IMR-90 (cell line): ENCODE measurements around the gene RNF133. TPM values are rescaled to one million over a fixed set of nuclear protein-coding genes. Genes with fewer than 3 reads are reported as not detected.

ENCODE experiments used
- ATAC-seq: fragments of 200-7000 bp; cut with Tn5 transposase; 2 replicates; pipeline ENCODE4 v1.9.1; 2020; ENCODE audit warnings: low read depth, mild to moderate bottlenecking, moderate library complexity
- BruUV-seq: library from RNA; stranded (reverse); fragments of 400-500 nt; replicated peaks from 2 replicates; lab custom pipeline; 2021; lab: Mats Ljungman, UMichigan
- CTCF ChIA-PET: fragments of 300-600 bp; formaldehyde crosslinking; extraction: SDS; loops from one replicate; lab custom pipeline; 2021; ENCODE audit warnings: antibody characterized with exemption; lab: Yijun Ruan, JAX
- POLR2A ChIA-PET: fragments of 300-600 bp; sonication (Branson Sonifier 250); formaldehyde crosslinking; loops from one replicate; lab custom pipeline; 2022; ENCODE audit warnings: antibody characterized with exemption; ENCODE audit not compliant: unreplicated experiment; lab: Charles Lee
- DNase-seq: peaks from one replicate; pipeline ENCODE4 v3.0.0; 2013
- H2AFZ ChIP-seq: replicated peaks from 2 replicates; pipeline ENCODE3; 2013; ENCODE audit warnings: low read length, mild to moderate bottlenecking; ENCODE audit not compliant: poor library complexity
- H2AK5ac ChIP-seq: 2 replicates; pipeline ENCODE4 v1.6.1; 2013; ENCODE audit warnings: low read depth, low read length, inconsistent platforms
- H2AK9ac ChIP-seq: replicated peaks from 2 replicates; pipeline ENCODE3; 2013; ENCODE audit warnings: mild to moderate bottlenecking, low read depth, low read length, moderate library complexity; ENCODE audit not compliant: poor library complexity
- H2BK120ac ChIP-seq: 2 replicates; pipeline ENCODE4 v1.6.1; 2013; ENCODE audit warnings: low read depth, low read length, inconsistent platforms
- H2BK15ac ChIP-seq: 3 replicates; pipeline ENCODE4 v1.6.1; 2013; ENCODE audit warnings: low read depth, low read length, inconsistent platforms
- H2BK20ac ChIP-seq: 2 replicates; pipeline ENCODE4 v1.6.1; 2013; ENCODE audit warnings: low read depth, mild to moderate bottlenecking, inconsistent platforms, low read length, moderate library complexity
- H2BK5ac ChIP-seq: 2 replicates; pipeline ENCODE4 v1.6.1; 2013; ENCODE audit warnings: mild to moderate bottlenecking, low read depth, low read length, inconsistent platforms; ENCODE audit not compliant: poor library complexity, severe bottlenecking
- H3K14ac ChIP-seq: replicated peaks from 2 replicates; pipeline ENCODE4 v1.6.1; 2013; ENCODE audit warnings: low read depth, low read length, inconsistent platforms
- H3K18ac ChIP-seq: 2 replicates; pipeline ENCODE4 v1.6.1; 2013; ENCODE audit warnings: low read depth, low read length, control low read depth
- H3K23ac ChIP-seq: 2 replicates; pipeline ENCODE4 v1.6.1; 2013; ENCODE audit warnings: low read depth, low read length, inconsistent platforms
- H3K27ac ChIP-seq: 2 replicates; pipeline ENCODE4 v1.5.1; 2013; ENCODE audit warnings: mild to moderate bottlenecking, control low read depth, low read length; ENCODE audit not compliant: insufficient read depth
- H3K27me3 ChIP-seq: 2 replicates; pipeline ENCODE4 v1.6.1; 2013; ENCODE audit warnings: low read length; ENCODE audit not compliant: control insufficient read depth, insufficient read depth
- H3K36me3 ChIP-seq: 2 replicates; pipeline ENCODE4 v1.6.1; 2013; ENCODE audit warnings: low read length, mixed read lengths; ENCODE audit not compliant: control insufficient read depth, insufficient read depth
- H3K4ac ChIP-seq: 2 replicates; pipeline ENCODE4 v1.6.1; 2013; ENCODE audit warnings: low read depth, low read length, inconsistent platforms
- H3K4me1 ChIP-seq: 2 replicates; pipeline ENCODE4 v1.6.1; 2013; ENCODE audit warnings: low read length, mixed read lengths; ENCODE audit not compliant: control insufficient read depth, insufficient read depth
- H3K4me2 ChIP-seq: 2 replicates; pipeline ENCODE4 v1.6.1; 2013; ENCODE audit warnings: low read depth, mild to moderate bottlenecking, control low read depth, low read length, moderate library complexity
- H3K4me3 ChIP-seq: 2 replicates; pipeline ENCODE4 v1.5.1; 2013; ENCODE audit warnings: low read depth, mild to moderate bottlenecking, control low read depth, low read length, moderate library complexity; ENCODE audit not compliant: insufficient read depth
- H3K56ac ChIP-seq: 2 replicates; pipeline ENCODE4 v1.6.1; 2013; ENCODE audit warnings: low read length, inconsistent platforms; ENCODE audit not compliant: insufficient read depth; ENCODE audit errors: extremely low read depth
- H3K79me1 ChIP-seq, 2 experiments: 2 replicates each; pipeline ENCODE4 v1.6.1; 2013; ENCODE audit warnings: low read length in 2 of 2, inconsistent platforms in 1 of 2, low read depth in 1 of 2
- H3K9ac ChIP-seq: 2 replicates; pipeline ENCODE4 v1.6.1; 2013; ENCODE audit warnings: low read depth, low read length, control low read depth
- H3K9me1 ChIP-seq: 2 replicates; pipeline ENCODE4 v1.6.1; 2013; ENCODE audit warnings: low read length, inconsistent platforms; ENCODE audit not compliant: insufficient read depth
- H3K9me3 ChIP-seq: 2 replicates; pipeline ENCODE4 v1.6.1; 2013; ENCODE audit warnings: low read length; ENCODE audit not compliant: control insufficient read depth, insufficient read depth
- H4K20me1 ChIP-seq: 2 replicates; pipeline ENCODE4 v1.6.1; 2013; ENCODE audit warnings: low read length, inconsistent platforms; ENCODE audit not compliant: insufficient read depth
- H4K5ac ChIP-seq: 2 replicates; pipeline ENCODE4 v1.6.1; 2013; ENCODE audit warnings: mild to moderate bottlenecking, low read depth, low read length, control low read depth
- H4K8ac ChIP-seq, 2 experiments: 2 replicates each; pipeline ENCODE4 v1.6.1; 2013; ENCODE audit warnings: low read depth in 2 of 2, low read length in 2 of 2, control low read depth in 1 of 2, inconsistent platforms in 1 of 2
- H4K91ac ChIP-seq: 2 replicates; pipeline ENCODE4 v1.6.1; 2013; ENCODE audit warnings: low read depth, low read length, inconsistent platforms; ENCODE audit not compliant: insufficient read depth
- BHLHE40 ChIP-seq: fragments of 150-350 bp; IDR thresholded peaks from 2 replicates; pipeline ENCODE4 v1.6.1; 2016; ENCODE audit warnings: mild to moderate bottlenecking, low read depth, low read length
- CEBPB ChIP-seq: IDR thresholded peaks from 2 replicates; pipeline ENCODE4 v1.6.1; 2012; ENCODE audit warnings: low read depth, low read length, improper control_type of control experiment
- CHD1 ChIP-seq: IDR thresholded peaks from 2 replicates; pipeline ENCODE4 v1.6.1; 2012; ENCODE audit warnings: low read depth, low read length, improper control_type of control experiment
- FOS ChIP-seq: fragments of 150-350 bp; IDR thresholded peaks from 2 replicates; pipeline ENCODE4 v1.6.1; 2016; ENCODE audit warnings: low read depth, low read length
- MAFK ChIP-seq: IDR thresholded peaks from 2 replicates; pipeline ENCODE4 v1.6.1; 2012; ENCODE audit warnings: low read depth, low read length, improper control_type of control experiment
- MAZ ChIP-seq: IDR thresholded peaks from 2 replicates; pipeline ENCODE4 v1.6.1; 2012; ENCODE audit warnings: low read depth, mild to moderate bottlenecking, low read length, improper control_type of control experiment, moderate library complexity, borderline replicate concordance
- MXI1 ChIP-seq: IDR thresholded peaks from 2 replicates; pipeline ENCODE4 v1.6.1; 2012; ENCODE audit warnings: low read depth, mild to moderate bottlenecking, low read length, moderate library complexity, borderline replicate concordance
- NFE2L2 ChIP-seq: fragments of 150-350 bp; IDR thresholded peaks from 2 replicates; pipeline ENCODE4 v1.6.1; 2016; ENCODE audit warnings: low read depth, mild to moderate bottlenecking, low read length
- POLR2A ChIP-seq: IDR thresholded peaks from 2 replicates; pipeline ENCODE4 v1.6.1; 2012; ENCODE audit warnings: mild to moderate bottlenecking, low read depth, low read length
- RAD21 ChIP-seq: IDR thresholded peaks from 2 replicates; pipeline ENCODE4 v1.6.1; 2012; ENCODE audit warnings: low read length, improper control_type of control experiment
- RCOR1 ChIP-seq: IDR thresholded peaks from 2 replicates; pipeline ENCODE4 v1.6.1; 2012; ENCODE audit warnings: mild to moderate bottlenecking, low read length, improper control_type of control experiment; ENCODE audit not compliant: insufficient replicate concordance
- RFX5 ChIP-seq: IDR thresholded peaks from 2 replicates; pipeline ENCODE4 v1.8.0; 2012; ENCODE audit warnings: low read depth, mild to moderate bottlenecking, low read length, moderate library complexity
- SMC3 ChIP-seq: fragments of 150-350 bp; IDR thresholded peaks from 2 replicates; pipeline ENCODE4 v1.6.1; 2016; ENCODE audit warnings: low read depth, mild to moderate bottlenecking, antibody characterized with exemption, low read length, moderate library complexity
- WGBS, 2 experiments: methylation state at CpG; one replicate each; pipeline versions ENCODE4 v1.1.5 to v1.1.7; 2013; ENCODE audit warnings: missing lambda C conversion rate in 2 of 2; ENCODE audit not compliant: insufficient read length in 1 of 2; ENCODE audit errors: extremely low coverage in 2 of 2; 5-methylcytosine and 5-hydroxymethylcytosine counted together
- dilution Hi-C: fragments of 300-500 bp; cut with HindIII; formaldehyde crosslinking; loops from one replicate; pipeline ENCODE4 v1.14.3; 2018; ENCODE audit warnings: low sequenced_read_pairs; ENCODE audit not compliant: unreplicated experiment
- in situ Hi-C: fragments of 300-500 bp; cut with MboI; formaldehyde crosslinking; loops from 3 replicates; pipeline ENCODE4 v1.14.3; 2019; ENCODE audit warnings: low sequenced_read_pairs, inconsistent platforms, mixed read lengths
- intact Hi-C: fragments of 100-400 bp; cut with micrococcal nuclease; formaldehyde crosslinking; loops from 2 replicates; pipeline ENCODE4 v1.10.0; 2022
- polyA plus RNA-seq, 3 experiments: library from polyadenylated mRNA; depleted of rRNA; stranded (reverse); fragments of >200 nt; gene quantifications; 2 replicates each; pipeline ENCODE4 v1.2.3, GENCODE V29; 2012; ENCODE audit warnings: low replicate concordance in 1 of 3
- total RNA-seq: library from RNA; depleted of rRNA; stranded (reverse); fragments of >200 nt; gene quantifications from 2 replicates; pipeline ENCODE4 v1.2.3, GENCODE V29; 2012
- TF ChIP-seq, protein P1 (sequence below): conservative IDR thresholded peaks from 2 replicates; pipeline ENCODE4 v1.5.1; 2012; ENCODE audit warnings: mild to moderate bottlenecking, low read depth, low read length, improper control_type of control experiment
- TF ChIP-seq, protein P2 (sequence below): fragments of 150-350 bp; IDR thresholded peaks from 2 replicates; pipeline ENCODE4 v1.6.1; 2016; ENCODE audit warnings: low read depth, mild to moderate bottlenecking, low read length, moderate library complexity, borderline replicate concordance
- TF ChIP-seq, protein P3 (sequence below): fragments of 150-350 bp; IDR thresholded peaks from 2 replicates; pipeline ENCODE4 v1.6.1; 2017; ENCODE audit warnings: mild to moderate bottlenecking, antibody characterized with exemption, low read length, low read depth

The RNF133 gene
- total and polyA plus RNA-seq, 2 of the 4 experiments (the other 2 are of a cell fraction): not detected

DNA sequence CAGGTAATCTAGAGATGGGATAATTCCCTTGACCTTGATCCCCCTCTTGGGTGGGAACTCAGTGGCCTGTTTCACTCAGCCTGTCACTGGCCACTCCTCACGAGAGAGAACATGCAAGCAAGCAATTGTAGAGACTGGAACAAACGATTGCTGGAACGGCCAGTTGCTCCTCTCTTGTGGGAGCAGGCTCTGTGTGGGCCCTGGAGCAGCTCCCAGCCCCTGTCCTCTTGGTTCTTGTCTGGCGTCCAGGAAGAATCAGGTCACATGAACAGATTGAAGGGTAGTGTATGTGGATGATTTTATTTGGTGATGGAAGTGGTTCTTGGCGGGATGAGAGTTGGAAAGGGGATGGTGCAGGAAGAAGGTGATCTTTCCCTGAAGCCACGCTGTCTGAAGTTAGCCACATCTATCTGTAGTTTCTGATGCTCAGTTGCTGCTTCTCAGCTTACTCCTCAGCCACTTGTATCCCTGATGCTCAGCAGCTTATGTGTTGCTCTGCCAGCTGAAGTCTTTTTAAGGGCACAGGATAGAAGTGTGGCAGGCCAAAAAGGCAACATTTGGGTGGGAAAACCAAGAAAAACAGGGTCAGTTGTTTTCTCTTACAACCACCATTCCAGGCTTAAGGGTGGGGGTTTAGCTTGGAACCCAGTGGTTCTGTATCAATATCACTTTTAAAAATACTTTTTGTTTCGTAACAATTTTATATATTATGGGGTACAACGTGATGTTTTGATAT is 15.9 kb downstream of the RNF133 start:
- H3K9me1 ChIP-seq: no peaks in the 10 kb centered on the region
- H3K27ac ChIP-seq: no peak overlapping the region
- H3K4me3 ChIP-seq: no peak overlapping the region
- dilution Hi-C loops: no loop called here
- ChIA-PET CTCF (no interaction called here), POLR2A (no interaction called here)
- H2BK5ac ChIP-seq: no peak overlapping the region
- BruUV-seq: no TSS peak
- DNase-seq: no peak
- no peaks in the 10 kb centered on the region for H3K36me3 ChIP-seq
- no peaks in the 10 kb centered on the region for H3K4me1 ChIP-seq
- no peak for TF ChIP-seq FOS
- TF ChIP-seq POLR2A: no peak
- TF ChIP-seq, protein P1, sequence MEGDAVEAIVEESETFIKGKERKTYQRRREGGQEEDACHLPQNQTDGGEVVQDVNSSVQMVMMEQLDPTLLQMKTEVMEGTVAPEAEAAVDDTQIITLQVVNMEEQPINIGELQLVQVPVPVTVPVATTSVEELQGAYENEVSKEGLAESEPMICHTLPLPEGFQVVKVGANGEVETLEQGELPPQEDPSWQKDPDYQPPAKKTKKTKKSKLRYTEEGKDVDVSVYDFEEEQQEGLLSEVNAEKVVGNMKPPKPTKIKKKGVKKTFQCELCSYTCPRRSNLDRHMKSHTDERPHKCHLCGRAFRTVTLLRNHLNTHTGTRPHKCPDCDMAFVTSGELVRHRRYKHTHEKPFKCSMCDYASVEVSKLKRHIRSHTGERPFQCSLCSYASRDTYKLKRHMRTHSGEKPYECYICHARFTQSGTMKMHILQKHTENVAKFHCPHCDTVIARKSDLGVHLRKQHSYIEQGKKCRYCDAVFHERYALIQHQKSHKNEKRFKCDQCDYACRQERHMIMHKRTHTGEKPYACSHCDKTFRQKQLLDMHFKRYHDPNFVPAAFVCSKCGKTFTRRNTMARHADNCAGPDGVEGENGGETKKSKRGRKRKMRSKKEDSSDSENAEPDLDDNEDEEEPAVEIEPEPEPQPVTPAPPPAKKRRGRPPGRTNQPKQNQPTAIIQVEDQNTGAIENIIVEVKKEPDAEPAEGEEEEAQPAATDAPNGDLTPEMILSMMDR: no peak
- TF ChIP-seq SMC3: no peak
- no peak for TF ChIP-seq RCOR1
- TF ChIP-seq CEBPB: no peak
- TF ChIP-seq RFX5: no peak
- TF ChIP-seq RAD21: no peak
- no peak for TF ChIP-seq NFE2L2
- TF ChIP-seq MAZ: no peak
- TF ChIP-seq, protein P2, sequence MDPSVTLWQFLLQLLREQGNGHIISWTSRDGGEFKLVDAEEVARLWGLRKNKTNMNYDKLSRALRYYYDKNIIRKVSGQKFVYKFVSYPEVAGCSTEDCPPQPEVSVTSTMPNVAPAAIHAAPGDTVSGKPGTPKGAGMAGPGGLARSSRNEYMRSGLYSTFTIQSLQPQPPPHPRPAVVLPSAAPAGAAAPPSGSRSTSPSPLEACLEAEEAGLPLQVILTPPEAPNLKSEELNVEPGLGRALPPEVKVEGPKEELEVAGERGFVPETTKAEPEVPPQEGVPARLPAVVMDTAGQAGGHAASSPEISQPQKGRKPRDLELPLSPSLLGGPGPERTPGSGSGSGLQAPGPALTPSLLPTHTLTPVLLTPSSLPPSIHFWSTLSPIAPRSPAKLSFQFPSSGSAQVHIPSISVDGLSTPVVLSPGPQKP: no peak
- TF ChIP-seq, protein P3, sequence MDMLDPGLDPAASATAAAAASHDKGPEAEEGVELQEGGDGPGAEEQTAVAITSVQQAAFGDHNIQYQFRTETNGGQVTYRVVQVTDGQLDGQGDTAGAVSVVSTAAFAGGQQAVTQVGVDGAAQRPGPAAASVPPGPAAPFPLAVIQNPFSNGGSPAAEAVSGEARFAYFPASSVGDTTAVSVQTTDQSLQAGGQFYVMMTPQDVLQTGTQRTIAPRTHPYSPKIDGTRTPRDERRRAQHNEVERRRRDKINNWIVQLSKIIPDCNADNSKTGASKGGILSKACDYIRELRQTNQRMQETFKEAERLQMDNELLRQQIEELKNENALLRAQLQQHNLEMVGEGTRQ: no peak
- TF ChIP-seq MXI1: no peak
- TF ChIP-seq CHD1: no peak
- TF ChIP-seq MAFK: no peak
- no peak for TF ChIP-seq BHLHE40
- no peaks in the 10 kb centered on the region for H3K27me3 ChIP-seq
- H3K14ac ChIP-seq: no peak overlapping the region
- H3K18ac ChIP-seq: no peak overlapping the region
- in situ Hi-C loops: no loop called here
- H2AK9ac ChIP-seq: no peak overlapping the region
- H4K5ac ChIP-seq: no peak overlapping the region
- H3K9me3 ChIP-seq: peaks cover 4% of the 10 kb centered on the region; the same call in 1 of the 2 replicates
- no peak overlapping the region for H2BK120ac ChIP-seq
- H4K91ac ChIP-seq: no peak overlapping the region
- H3K4me2 ChIP-seq: no peak overlapping the region
- no peak overlapping the region for H4K8ac ChIP-seq
- no peak overlapping the region for H2AK5ac ChIP-seq
- H2AFZ ChIP-seq: no peak overlapping the region
- H3K4ac ChIP-seq: no peak overlapping the region
- H3K23ac ChIP-seq: no peak overlapping the region
- no peak overlapping the region for H3K56ac ChIP-seq
- no peak overlapping the region for H2BK20ac ChIP-seq
- no peak for ATAC-seq
- H3K79me1 ChIP-seq: no peaks in the 10 kb centered on the region
- H2BK15ac ChIP-seq: no peak overlapping the region
- WGBS, 2 experiments: 15 to 100% methylated on average over 1 to 4 of the region's 8 CpGs
- H3K9ac ChIP-seq: no peak overlapping the region
- intact Hi-C loops: no loop called here
- H4K20me1 ChIP-seq: no peaks in the 10 kb centered on the region
